Retinal pigment epithelial cell (primary cell): ENCODE data around the gene PPP1R14C.

Experiments
- DNase-seq: peaks from one replicate; pipeline ENCODE4 v3.0.0-alpha.2; 2010; ENCODE audit warnings: low read depth
- H3K4me3 ChIP-seq: 2 replicates; pipeline ENCODE4 v1.5.1; 2011; ENCODE audit warnings: mild to moderate bottlenecking, low read length, control low read depth, moderate library complexity
- CTCF ChIP-seq: conservative IDR thresholded peaks from 2 replicates; pipeline ENCODE4 v1.5.1; 2011; ENCODE audit warnings: low read depth, low read length, control low read depth, inconsistent platforms

PPP1R14C gene

GRCh38 chr6:150191809-150192208 is 49.0 kb downstream of the PPP1R14C start:
- DNase-seq = no peak
- no peak for TF ChIP-seq CTCF
- H3K4me3 ChIP-seq = no peak overlapping the region

- TF ChIP-seq CTCF = no peak
- no peak overlapping the region for H3K4me3 ChIP-seq
- no peak for DNase-seq
Measured at GRCh38 chr6:150194195-150194594, 51.4 kb downstream of the PPP1R14C start.

- no peak overlapping the region for H3K4me3 ChIP-seq
- no peak for DNase-seq
- TF ChIP-seq CTCF = no peak
Measured at GRCh38 chr6:150195996-150196417, 53.2 kb downstream of the PPP1R14C start.

- H3K4me3 ChIP-seq = no peak overlapping the region
- no peak for TF ChIP-seq CTCF
- DNase-seq = no peak
Measured at GRCh38 chr6:150196942-150197745, 54.3 kb downstream of the PPP1R14C start.

- no peak overlapping the region for H3K4me3 ChIP-seq
- no peak for TF ChIP-seq CTCF
- DNase-seq = no peak
Measured at GRCh38 chr6:150198532-150198931, 55.7 kb downstream of the PPP1R14C start.

- no peak for TF ChIP-seq CTCF
- H3K4me3 ChIP-seq = no peak overlapping the region
- DNase-seq = no peak
Measured at GRCh38 chr6:150199241-150199640, 56.4 kb downstream of the PPP1R14C start.

- H3K4me3 ChIP-seq = no peak overlapping the region
- no peak for TF ChIP-seq CTCF
- DNase-seq = no peak
Measured at GRCh38 chr6:150200428-150201100, 57.7 kb downstream of the PPP1R14C start.
